ENCODE measurements around the gene OIP5.

- TF ChIP-seq TAF1 (IDR thresholded peaks at IDR 0.05; ENCODE audit: borderline replicate concordance, insufficient read depth, low read length) (no peak), POLR2AphosphoS5 (IDR thresholded peaks at IDR 0.05; ENCODE audit: low read depth, low read length) (no peak), SIN3A (IDR thresholded peaks at IDR 0.05; ENCODE audit: borderline replicate concordance, insufficient read depth, low read length) (no peak)
- TF ChIP-seq, protein P1, sequence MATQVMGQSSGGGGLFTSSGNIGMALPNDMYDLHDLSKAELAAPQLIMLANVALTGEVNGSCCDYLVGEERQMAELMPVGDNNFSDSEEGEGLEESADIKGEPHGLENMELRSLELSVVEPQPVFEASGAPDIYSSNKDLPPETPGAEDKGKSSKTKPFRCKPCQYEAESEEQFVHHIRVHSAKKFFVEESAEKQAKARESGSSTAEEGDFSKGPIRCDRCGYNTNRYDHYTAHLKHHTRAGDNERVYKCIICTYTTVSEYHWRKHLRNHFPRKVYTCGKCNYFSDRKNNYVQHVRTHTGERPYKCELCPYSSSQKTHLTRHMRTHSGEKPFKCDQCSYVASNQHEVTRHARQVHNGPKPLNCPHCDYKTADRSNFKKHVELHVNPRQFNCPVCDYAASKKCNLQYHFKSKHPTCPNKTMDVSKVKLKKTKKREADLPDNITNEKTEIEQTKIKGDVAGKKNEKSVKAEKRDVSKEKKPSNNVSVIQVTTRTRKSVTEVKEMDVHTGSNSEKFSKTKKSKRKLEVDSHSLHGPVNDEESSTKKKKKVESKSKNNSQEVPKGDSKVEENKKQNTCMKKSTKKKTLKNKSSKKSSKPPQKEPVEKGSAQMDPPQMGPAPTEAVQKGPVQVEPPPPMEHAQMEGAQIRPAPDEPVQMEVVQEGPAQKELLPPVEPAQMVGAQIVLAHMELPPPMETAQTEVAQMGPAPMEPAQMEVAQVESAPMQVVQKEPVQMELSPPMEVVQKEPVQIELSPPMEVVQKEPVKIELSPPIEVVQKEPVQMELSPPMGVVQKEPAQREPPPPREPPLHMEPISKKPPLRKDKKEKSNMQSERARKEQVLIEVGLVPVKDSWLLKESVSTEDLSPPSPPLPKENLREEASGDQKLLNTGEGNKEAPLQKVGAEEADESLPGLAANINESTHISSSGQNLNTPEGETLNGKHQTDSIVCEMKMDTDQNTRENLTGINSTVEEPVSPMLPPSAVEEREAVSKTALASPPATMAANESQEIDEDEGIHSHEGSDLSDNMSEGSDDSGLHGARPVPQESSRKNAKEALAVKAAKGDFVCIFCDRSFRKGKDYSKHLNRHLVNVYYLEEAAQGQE (IDR thresholded peaks at IDR 0.05; ENCODE audit: insufficient read depth in 1 of 2, low read depth in 2 of 2, low read length in 2 of 2), result no peak
Measured at GRCh38 chr15:41309226-41309905, 23.0 kb downstream of the OIP5 start.
